IPS-NIHi7 (cell line): ENCODE results near the gene ATP13A3.
"Not testable (repeated sequence)": the region's sequence is repeated elsewhere in the genome, so short reads cannot be mapped to it uniquely, and the experiment has no call there.

Source experiments
- DNase-seq: peaks from one replicate; pipeline ENCODE4 v3.0.0; 2012; ENCODE audit warnings: mixed read lengths; ENCODE audit errors: extremely low spot score

The ATP13A3 gene

GRCh38 chr3:194486540-194487288, at the start of gene ATP13A3:
Gene ATP13A3 (minus strand): TSS chr3:194487002. CDS start chr3:194462190, 24,812 bp downstream.
- peak; percentile 96 for DNase-seq

DNA sequence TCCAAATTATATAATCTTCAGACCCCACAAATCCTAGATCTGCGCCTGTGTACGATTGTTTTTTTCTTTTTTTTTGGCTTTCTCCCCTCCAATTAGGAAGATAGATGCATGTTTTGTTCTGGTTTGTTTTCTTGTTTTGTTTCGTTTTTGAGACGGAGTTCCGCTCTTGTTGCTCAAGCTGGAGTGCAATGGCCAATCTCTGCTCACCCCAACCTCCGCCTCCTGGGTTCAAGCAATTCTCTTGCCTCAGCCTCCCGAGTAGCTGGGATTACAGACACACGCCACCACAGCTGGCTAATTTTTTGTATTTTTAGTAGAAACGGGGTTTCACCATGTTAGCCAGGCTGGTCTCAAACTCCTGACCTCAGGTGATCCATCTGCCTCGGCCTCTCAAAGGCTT, 48.4 kb upstream of the ATP13A3 start:
- not testable (repeated sequence) for DNase-seq

GRCh38 chr3:194534243-194534642, 47.4 kb upstream of the ATP13A3 start:
- DNase-seq: no peak

- no peak for DNase-seq
Measured at GRCh38 chr3:194532591-194532990, 45.8 kb upstream of the ATP13A3 start.

GRCh38 chr3:194527726-194528125, 40.9 kb upstream of the ATP13A3 start:
- DNase-seq: no peak

GRCh38 chr3:194526164-194526563, 39.4 kb upstream of the ATP13A3 start:
- DNase-seq: no peak

GRCh38 chr3:194522579-194523046, 35.8 kb upstream of the ATP13A3 start:
- DNase-seq: no peak

- no peak for DNase-seq
Measured at GRCh38 chr3:194521510-194522260, 34.9 kb upstream of the ATP13A3 start.

GRCh38 chr3:194520682-194521162, 33.9 kb upstream of the ATP13A3 start:
- not testable (repeated sequence) for DNase-seq

DNA sequence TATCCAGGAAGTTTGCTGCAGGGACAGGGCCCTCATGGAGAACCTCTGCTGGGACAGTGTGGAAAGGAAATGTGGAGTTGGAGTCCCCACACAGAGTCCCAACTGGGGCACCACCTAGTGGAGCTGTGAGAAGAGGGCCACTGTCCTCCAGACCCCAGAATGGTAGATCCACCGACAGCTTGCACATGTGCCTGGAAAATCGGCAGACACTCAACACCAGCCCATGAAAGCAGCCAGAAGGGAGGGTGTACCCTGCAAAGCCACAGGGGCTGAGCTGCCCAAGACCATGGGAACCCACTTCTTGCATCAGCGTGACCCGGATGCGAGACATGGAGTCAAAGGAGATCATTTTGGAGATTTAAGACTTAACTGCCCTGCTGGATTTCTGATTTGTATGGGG, 33.4 kb upstream of the ATP13A3 start:
- DNase-seq: not testable (repeated sequence)

DNA sequence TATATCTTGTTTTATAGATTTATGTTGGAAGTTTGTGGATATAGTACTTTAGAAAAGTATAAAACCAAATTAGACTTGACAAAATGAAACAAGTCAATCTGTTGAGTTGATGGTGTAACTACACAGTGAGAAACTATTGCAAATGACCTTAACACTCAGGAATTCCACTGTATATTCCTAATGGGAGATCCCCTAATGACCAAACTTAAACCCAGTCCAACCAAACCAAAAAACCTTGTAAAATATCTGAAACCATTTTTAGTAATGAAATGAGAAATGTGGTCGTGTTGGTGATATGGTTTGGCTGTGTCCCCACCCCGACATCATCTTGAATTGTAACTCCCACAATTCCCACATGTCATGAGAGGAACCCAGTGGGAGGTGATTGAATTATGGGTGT, 31.9 kb upstream of the ATP13A3 start:
- DNase-seq: no peak

DNA sequence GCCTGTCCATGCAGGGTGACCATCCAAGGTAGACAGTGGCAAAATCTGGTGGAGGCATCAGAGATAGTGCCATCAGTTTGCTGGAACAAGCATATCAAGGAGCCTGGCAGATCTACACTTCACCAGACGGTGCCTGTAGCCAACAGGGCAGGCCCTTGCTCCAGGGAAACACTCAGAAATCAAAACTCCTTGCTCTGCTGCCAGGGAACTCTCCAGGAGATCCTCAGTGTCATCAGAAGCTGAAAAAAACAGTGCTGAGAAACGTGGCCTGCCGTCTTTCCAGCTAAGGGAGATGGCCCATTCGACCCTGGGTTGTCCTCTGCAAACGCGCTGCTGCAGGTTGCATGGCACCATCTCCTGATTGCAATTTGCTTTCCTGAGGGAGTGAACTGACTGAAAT, 30.5 kb upstream of the ATP13A3 start:
- DNase-seq: no peak

DNA sequence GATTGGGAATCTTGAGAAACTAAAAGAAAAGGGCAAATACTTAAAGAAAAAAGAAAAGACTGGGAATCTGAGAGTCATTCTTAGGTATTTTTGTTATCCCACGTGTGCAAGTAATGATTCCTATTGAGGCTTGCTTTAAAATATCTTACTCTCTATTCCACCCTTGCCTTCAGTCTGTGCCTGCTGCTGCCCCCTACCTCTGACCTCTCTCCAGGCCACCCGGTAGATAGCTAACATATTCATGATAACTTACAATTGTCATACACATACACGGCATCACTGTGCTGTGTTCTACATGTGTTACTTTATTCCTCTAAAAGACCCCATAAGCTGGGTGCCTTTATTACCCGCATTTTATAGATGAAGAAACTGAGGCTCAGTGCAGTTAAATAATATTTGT, 27.8 kb upstream of the ATP13A3 start:
- no peak for DNase-seq

- no peak for DNase-seq
Measured at GRCh38 chr3:194512895-194513601, 26.2 kb upstream of the ATP13A3 start.

DNA sequence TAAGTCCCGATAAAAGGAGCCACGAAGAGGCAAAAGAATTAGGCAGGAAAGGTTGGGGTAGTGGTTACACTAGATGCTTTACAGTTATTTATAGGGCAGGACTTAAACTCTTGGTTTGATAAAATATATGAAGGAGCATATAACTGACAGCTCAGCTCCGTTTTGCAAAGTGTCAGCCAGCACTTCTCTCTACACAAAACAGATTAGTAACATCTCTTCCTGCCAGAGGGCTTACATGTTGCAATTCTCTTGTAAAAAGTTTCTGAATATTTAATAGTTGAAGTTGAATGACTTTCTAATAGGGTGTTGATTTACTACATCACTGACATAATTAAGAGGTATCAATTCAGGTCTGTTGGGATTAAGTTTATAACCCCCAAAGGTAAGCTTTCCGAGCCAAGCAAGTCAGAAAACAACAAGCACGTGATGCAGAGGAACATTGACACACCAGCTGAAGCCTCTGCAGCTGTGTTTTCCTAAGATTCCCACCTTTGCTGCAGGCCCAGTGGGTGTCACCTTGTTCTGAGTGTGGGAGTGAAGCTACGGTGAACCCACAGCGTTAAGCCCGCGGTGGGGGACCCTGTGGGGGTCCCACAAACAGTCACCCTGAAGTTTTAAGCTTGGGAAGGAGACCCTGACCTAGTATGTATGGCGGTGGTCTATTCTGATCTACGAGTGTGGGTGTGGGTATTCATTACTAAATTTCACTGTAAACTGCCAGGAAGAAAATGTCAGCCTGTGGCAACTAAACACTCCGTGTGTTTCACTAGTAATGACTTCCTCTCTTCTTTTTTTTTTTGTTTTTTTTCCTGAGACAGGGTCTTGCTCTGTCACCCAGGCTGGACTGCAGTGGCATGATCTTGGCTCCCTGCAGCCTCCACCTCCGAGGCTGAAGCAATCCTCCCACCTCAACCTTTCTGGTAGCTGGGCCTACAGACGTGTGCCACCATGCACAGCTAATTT, 22.0 kb upstream of the ATP13A3 start:
- no peak for DNase-seq

DNA sequence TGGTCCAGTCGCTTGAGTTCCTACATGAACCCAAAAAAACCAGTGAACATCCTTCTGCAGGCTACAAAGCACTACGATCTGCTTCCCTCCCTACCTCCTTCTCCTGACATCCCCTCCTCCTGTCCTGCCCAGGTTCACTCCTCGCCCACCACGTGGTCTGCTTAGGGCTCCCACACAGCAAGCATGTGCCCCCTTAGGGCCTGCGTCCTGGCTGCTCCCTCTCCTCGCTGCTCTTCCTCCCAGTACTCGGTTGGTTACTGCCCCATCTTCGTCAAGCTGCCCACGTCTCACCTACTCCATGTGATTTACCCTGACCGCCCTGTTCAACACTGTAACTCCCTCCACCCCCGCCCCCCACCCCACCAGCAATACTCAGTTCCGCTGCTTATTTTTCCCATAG, 20.8 kb upstream of the ATP13A3 start:
- DNase-seq: no peak

DNA sequence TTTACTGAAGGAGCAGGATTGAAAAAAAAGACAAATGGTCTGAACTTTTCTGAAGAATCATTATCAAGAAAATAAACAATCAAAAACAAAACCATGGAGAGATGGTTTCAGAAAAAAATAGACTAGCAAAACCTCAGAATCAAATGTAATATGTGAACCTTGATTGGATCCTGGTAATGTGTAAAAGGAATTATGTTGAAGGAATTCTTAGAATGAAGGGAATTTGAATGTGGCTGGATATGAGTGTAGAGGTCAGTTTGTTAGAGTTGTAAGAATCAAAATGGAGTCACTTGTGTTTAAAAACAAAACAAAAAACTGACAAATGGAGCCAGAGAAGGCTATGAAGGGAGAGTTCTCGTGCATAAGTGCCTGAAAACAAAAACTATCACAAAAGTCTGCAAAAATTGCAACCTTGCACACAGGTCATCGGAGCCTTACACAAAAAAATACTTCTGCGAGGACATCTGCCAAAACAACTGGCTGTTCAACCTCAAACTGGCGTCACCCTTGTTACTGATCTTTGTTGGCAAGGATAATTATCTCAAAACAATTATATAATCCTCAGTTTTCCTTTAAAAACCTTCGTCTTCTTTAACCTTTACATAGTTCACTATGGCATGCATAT, 19.1 kb upstream of the ATP13A3 start:
- DNase-seq: no peak

DNA sequence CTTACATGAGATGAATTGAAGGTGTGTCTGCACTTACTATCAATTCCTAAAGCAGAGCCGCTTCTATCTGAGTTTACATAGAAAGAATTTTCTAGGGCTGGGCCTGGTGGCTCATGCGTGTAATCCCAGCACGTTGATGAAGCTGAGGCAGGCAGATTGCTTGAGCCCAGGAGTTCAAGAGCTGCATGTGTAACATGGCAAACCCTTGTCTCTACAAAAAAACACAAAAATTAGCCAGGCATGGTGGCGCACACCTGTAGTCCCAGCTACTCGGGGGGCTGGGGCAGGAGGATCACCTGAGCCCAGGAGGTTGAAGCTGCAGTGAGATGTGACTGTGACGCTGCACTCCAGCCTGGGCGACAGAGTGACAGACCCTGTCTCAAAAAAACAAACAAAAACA, 18.1 kb upstream of the ATP13A3 start:
- DNase-seq: no peak

DNA sequence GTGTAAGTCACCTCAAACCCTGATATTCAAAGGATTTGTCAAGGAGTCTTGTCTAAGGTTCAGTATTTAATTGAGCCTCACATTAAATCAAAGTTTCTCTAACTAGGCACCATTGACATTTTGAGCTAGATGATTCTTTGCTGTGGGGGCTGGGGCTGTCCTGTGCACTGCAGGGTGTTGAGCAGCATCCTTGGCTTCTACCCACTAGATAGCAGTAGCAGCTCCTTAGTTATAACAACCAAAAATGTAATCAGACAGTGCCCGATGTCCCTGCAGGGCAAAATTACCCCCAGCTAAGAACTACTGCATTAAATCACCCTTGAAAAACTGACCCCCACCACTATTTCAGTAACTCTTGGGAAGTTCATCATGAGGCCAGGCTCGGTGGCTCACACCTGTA, 17.3 kb upstream of the ATP13A3 start:
- DNase-seq: no peak

DNA sequence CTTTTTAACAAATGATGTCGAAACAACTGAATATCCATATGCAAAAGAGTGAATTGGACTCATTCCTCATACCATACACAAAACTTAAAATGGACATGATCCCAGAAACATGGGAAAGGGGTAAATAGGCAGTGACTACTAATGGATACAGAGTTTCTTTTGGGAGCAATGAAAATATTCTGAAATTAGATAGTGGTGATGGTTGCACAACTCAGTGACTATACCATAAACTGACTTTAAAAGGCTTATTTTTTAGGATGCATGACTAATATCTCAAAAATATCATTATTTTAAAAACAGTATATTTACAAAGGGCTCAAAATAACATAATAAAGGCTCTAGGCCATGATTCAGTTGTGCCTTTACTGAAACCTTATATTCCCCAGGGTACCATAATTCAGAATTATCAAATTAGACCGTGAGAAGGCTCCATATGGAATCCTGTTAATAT, 16.3 kb upstream of the ATP13A3 start:
- DNase-seq: no peak

DNA sequence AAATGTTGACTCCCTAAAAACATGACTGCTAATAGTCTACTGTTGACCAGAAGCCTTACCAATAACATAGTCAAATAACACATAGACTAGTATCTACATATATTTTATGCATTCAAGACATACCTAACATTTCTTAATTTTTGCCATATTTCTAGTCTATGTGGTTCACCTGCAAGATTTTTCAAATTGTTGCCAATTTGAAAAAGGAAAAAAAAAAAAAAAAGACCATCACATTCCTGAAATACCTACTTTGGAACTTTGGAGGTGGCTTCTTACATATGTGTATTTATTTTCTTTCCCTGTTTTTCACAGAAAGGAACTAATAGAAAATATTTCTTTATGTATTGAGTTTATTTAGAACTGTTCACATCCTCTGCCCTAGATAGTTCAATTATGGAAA, 13.4 kb upstream of the ATP13A3 start:
- no peak for DNase-seq
